ENCODE results near the gene KLHL35. TPM values are rescaled to one million over a fixed set of nuclear protein-coding genes. Genes with fewer than 3 reads are reported as not detected.

The KLHL35 gene
- total and polyA plus RNA-seq, 2 of the 4 experiments (the other 2 are of a cell fraction) = 1.6 to 3.3 TPM

DNA sequence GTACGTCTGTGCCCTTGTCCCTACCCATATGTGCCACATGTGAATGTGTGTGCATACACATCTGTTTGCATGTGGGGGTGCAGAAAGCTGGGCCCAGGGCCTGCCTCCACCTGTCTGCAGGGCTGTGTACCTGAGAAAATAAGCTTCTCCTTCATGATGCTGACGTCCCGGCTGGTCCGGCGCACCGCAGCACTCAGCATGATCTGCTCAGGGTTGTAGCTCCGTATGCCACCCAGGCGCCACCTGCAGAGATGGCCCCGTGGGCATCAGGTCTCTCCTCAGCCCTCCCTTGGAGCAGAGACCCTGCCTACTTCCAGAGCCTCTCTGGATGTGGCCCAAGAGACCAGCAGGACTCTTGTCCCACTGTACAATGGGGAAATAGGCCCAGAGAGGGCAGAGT, 3.8 kb upstream of the KLHL35 start:
- Histone ChIP-seq H2AFZ (replicated peaks; ENCODE audit: low read length, poor library complexity) (no peak overlapping the region), H3K36me3 (ENCODE audit: control insufficient read depth, insufficient read depth, low read length) (no peaks in the 10 kb centered on the region), H3K27me3 (ENCODE audit: control insufficient read depth, insufficient read depth, low read length) (peaks cover 20% of the 10 kb centered on the region), H4K8ac (ENCODE audit: low read depth in 2 of 2, low read length in 2 of 2) (no peak overlapping the region), H3K4me2 (ENCODE audit: low read depth, low read length) (no peak overlapping the region), H3K14ac (replicated peaks; ENCODE audit: low read depth, low read length) (no peak overlapping the region), H3K9me1 (ENCODE audit: insufficient read depth, low read length) (0 out of 2 replicates have a peak, but pooled peaks cover 4% of the 10 kb centered on the region), H3K4ac (ENCODE audit: low read depth, low read length) (no peak overlapping the region), H3K9ac (ENCODE audit: low read depth, low read length) (no peak overlapping the region), H2AK5ac (ENCODE audit: low read depth, low read length) (no peak overlapping the region), H3K23ac (ENCODE audit: low read depth, low read length) (no peak overlapping the region), H3K9me3 (ENCODE audit: control insufficient read depth, insufficient read depth, low read length) (no peaks in the 10 kb centered on the region), H3K56ac (ENCODE audit: extremely low read depth, insufficient read depth, low read length) (no peak overlapping the region), H2AK9ac (replicated peaks; ENCODE audit: low read depth, low read length, poor library complexity) (no peak overlapping the region), H3K27ac (ENCODE audit: insufficient read depth, low read length) (no peak overlapping the region), H3K79me1 (ENCODE audit: low read depth in 1 of 2, low read length in 2 of 2) (no peaks in the 10 kb centered on the region), H4K91ac (ENCODE audit: insufficient read depth, low read depth, low read length) (no peak overlapping the region), H3K4me3 (ENCODE audit: insufficient read depth, low read depth, low read length) (no peak overlapping the region), H2BK15ac (ENCODE audit: low read depth, low read length) (no peak overlapping the region), H2BK120ac (ENCODE audit: low read depth, low read length) (no peak overlapping the region), H3K4me1 (ENCODE audit: control insufficient read depth, insufficient read depth, low read length) (no peaks in the 10 kb centered on the region), H2BK5ac (ENCODE audit: low read depth, low read length, poor library complexity, severe bottlenecking) (no peak overlapping the region), H4K20me1 (ENCODE audit: insufficient read depth, low read length) (no peaks in the 10 kb centered on the region), H2BK20ac (ENCODE audit: low read depth, low read length) (no peak overlapping the region), H4K5ac (ENCODE audit: low read depth, low read length) (no peak overlapping the region), H3K18ac (ENCODE audit: low read depth, low read length) (no peak overlapping the region)
- in situ Hi-C loops (cut with MboI; ENCODE audit: low sequenced_read_pairs) (no loop called here), dilution Hi-C loops (cut with HindIII; ENCODE audit: low sequenced_read_pairs, unreplicated experiment) (no loop called here), intact Hi-C loops (cut with micrococcal nuclease) (no loop called here)
- BruUV-seq (replicated peaks) = no TSS peak
- ATAC-seq (ENCODE audit: low read depth) = no peak
- ChIA-PET CTCF (no interaction called here), POLR2A (ENCODE audit: unreplicated experiment) (no interaction called here)
- 95% methylated on average over 7 of the region's 9 CpGs; no CpG with 5 or more reads in 1 of the 2 experiments for WGBS, 2 experiments (ENCODE audit: extremely low coverage in 2 of 2, insufficient read length in 1 of 2)
- no peak for DNase-seq
- TF ChIP-seq SMC3 (IDR thresholded peaks at IDR 0.05; ENCODE audit: low read depth, low read length) (no peak), CEBPB (IDR thresholded peaks at IDR 0.05; ENCODE audit: low read depth, low read length) (no peak), NFE2L2 (IDR thresholded peaks at IDR 0.05; ENCODE audit: low read depth, low read length) (no peak), MXI1 (IDR thresholded peaks at IDR 0.05; ENCODE audit: borderline replicate concordance, low read depth, low read length) (no peak), MAFK (IDR thresholded peaks at IDR 0.05; ENCODE audit: low read depth, low read length) (no peak), RAD21 (IDR thresholded peaks at IDR 0.05; ENCODE audit: low read length) (no peak), RCOR1 (IDR thresholded peaks at IDR 0.05; ENCODE audit: insufficient replicate concordance, low read length) (no peak), MAZ (IDR thresholded peaks at IDR 0.05; ENCODE audit: borderline replicate concordance, low read depth, low read length) (no peak), CTCF (conservative IDR thresholded peaks at IDR 0.05; ENCODE audit: low read depth, low read length) (no peak), FOS (IDR thresholded peaks at IDR 0.05; ENCODE audit: low read depth, low read length) (no peak)

Measured in IMR-90 (cell line).